GM18502 (cell line): ENCODE measurements around the gene SH3TC1.

Experiments
- ATAC-seq: cut with Tn5 transposase; IDR thresholded peaks from one replicate; pipeline ENCODE4 v1.9.1; 2021; ENCODE audit warnings: mild to moderate bottlenecking; ENCODE audit not compliant: unreplicated experiment, poor library complexity

The SH3TC1 gene

DNA sequence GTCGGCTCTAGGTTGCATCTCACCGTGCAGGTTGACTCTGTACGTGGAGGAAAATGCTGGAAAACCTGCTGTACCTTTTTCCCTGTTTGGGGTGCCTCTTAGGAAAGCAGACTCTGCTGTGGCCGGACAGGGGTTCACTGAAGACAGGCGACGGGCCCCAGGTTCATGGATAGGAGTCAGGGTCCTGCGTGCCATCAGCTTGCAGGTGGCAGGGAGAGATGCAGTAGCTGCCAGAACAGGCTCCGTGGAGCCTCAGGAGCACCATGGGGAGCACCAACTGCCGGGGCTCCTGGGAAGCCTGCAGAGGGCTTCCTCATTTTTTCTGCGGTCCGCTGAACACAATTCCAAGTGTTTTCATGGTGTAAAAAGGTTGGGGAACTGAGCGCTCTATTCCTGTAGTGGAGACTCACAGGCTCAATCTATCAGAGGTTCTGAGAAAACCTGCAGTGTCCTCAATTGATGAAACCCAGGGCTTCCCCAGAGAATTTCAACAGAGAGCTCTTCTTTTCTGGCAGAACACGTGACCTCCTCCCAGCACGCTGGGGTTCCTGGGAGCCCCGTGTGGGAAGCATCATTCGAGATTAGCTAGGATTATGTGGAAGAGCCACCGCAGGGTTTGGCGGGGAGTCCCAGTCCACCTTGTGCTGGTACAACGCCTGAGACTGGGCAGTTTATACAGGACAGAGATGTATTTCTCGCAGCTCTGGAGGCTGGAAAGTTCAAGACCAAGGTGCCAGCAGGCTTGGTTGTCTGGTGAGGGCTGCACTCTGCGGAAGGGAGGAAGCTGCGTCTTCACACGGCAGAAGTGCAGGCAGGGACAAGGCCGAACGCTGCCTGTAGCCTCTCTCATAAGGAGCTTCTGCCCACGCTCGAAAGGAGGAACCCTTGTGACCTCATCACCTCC lies 72.1 kb downstream of the SH3TC1 start:
- no peak for ATAC-seq

DNA sequence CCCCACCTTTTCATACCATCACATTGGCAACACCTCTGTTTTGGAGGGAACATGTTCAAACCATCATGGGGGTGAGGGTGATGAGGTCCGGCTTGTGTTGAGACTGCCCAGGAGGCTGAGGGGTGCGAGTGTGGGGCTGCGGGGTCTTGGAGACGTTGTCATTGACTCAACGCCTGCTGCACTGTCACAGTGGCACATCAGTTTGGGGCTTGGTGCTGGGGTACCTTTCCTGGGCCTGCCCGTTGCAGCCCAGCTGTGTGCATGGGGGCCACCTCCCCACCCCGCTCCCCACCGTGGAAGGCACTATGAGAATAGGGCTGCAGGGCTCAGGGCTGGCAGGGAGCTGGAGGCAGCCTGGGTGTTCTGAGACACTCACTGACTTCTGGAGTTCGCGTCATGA lies 72.7 kb downstream of the SH3TC1 start:
- no peak for ATAC-seq

DNA sequence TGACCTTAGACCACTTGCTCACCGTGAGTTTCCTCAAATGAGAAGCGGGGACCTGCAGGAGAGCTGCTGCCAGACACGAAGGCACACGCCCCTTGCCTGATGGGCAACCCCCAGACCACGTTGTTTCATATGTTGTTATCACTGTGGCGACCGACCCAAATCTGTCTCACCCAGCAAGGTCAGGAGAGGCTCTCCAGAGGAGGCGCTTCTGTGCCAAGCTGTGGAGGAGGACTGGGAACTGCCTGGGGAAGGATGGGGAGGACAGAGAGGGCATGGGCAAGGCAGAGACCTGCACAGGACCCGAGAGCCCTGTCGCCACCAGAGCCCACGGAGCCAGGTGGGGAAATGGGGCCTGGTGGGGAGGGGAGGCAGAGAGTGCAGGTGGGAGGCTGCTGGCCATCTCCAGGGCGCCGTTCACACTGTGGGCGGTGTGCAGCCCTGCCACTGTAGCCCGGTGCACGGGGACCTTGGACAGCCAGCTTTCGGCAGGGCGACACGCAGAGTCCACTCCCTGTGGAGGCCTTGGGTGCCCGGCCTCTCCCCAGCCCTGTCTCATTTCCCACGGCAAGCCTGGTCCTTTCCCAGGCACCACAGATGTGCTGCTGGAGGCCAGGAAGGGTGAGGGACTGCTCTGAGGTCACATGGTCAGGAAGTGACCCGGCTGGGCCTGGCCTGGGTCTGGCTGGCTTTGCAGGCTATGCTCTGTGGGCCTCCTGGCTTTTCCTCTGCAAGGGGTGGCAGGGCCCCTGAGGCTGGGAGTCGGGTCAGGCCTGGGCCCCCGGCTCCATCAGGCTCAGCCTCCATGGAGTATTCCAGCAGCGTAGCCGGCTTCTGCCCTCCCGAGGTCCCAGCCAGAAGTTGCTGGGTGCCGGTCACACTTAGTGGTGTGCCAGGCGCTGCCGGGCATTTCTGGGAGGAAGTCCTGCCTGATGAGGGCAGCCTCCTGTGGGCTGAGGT lies 73.7 kb downstream of the SH3TC1 start:
- ATAC-seq: no peak

DNA sequence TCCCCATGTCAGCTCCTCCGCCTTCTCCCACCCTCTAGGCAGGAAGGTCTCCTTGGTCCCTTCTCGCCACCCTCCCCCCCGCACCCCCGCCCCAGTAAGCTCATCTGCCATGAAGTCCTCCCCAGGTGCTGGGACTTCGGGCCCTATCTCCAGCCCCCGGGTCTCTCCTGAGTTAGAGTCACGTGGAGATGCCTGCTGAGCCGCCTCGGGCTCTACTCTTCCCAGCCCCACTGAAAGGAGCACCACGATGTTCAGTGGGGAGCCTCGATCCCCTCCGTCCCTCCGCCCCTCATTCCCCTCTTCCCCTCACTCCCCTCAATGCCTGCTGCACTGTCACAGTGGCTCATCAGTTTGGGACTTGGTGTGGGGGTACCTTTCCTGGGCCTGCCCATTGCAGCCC lies 74.4 kb downstream of the SH3TC1 start:
- ATAC-seq: no peak

DNA sequence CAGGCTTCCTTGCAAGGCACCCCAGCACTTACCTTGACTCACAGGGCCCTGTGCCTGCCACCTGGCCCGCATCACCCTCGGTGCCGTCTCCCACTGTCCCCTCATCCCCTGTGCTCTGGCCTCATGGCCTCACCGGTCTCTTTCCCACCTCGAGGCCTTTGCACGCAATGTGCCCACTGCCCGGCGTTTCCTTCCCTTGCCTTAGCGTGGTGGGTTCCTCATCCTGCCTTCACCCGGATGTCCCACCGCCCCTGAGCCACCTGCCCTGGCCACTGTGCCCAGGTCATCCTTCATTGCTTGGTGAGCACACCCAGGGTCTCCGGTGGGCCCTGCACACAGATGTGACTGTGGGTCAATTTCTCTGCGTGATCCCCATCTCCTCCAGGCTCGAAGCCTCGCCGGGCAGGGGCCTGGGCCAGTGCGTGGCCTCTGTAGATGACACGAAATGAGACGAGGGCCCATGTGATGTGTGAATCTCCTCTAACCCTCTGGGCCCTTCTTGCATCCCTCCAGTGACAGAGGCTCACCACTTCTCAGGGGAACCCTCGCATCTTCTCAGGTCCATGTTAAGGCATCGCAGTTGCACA lies 75.1 kb downstream of the SH3TC1 start:
- ATAC-seq: no peak

DNA sequence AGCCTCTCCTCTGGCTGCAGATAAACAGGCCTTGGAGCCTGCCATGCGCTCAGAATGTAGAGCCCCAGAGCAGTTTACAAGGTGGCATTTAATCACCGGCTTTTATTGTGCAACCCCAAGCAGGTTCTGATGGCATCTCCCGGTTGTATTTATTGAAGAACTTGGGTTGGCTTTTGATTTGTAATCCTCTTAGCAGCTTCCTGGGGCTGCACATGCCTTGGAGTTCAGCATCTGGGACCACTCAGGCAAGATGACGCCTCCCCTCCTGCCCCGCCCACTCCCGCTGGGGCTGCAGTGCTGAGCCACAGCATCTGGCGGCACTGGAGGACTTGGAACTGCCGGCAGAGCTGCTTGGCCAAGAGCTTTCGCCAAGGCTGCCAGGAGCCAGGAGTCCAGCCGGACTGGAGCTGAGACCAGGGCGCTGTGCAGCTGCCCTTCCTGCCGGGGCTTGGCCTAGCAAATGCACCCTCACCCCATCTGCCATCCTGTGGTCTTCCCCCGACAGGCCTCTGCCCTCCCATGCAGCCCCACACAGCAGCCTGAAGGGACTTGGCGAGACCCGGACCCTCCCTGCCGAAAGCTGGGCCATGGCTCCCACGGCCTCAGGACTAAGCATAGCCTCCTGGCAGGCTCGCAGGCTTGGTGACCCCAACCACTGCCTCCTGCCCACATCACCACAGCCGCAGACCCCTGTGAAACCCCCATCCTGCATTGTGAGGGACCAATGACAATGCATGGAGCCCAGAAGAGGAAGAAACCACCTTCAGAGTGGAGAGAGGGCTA lies 75.9 kb downstream of the SH3TC1 start:
- no peak for ATAC-seq

DNA sequence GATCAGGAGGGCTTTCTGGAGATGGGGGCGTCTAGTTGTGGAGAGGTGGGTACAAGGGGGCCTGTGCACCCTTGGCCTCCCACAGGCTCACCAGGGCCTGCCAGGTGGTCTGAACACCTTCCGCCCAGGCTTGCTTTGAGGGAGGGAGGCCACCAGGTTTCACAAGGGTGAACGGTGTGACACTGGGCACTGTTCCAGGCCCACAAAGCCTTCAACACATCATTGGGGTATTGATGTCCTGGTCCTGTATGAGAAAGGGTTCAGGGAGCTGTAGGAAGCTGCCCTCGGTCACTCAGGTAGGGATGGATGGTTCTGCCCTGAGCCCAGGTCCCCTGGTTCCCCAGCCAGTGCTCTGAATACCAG lies 76.4 kb downstream of the SH3TC1 start:
- ATAC-seq: no peak

DNA sequence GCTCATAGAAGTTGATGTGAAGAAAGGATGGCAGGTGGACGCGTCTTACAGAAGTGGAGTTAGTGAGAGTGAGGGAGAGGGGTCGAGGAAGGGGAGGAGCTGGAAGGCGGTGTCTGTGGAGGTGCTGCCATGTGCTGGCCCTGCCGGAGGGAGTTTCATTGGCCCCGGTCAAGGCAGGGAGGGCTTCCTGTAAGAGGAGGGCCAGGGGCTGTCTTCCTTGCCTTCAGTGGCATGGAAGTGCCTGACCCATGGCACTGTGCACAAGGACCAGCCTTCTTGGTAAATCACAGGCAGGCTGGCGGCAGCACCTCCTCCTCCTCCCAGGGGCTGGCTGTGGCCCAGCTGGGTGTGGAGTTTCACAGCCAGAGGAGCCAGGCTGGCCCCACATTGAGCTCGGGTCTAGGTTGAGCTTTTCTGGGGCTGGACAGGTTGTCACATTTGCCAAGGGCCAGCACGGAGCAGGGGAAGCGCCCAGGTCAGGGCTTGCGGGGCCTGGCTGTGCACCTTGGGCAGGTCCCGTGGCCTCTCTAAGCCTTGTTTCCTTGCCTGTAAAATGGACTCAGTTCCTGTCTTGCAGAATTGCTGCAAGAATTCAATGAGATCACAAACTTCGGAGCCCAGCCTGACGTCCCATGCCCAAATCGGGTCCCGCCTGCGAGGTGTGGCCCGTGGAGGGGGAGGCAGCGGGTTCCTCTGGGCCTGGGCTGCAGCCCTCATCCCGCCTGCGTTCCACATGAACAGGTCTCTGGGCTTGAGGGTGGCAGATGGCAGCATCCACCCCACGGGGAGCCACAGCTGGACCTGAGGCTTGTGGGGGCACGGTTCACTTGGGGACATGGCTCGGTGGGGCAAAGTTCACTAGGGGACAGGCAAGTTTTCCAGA lies 77.5 kb downstream of the SH3TC1 start:
- no peak for ATAC-seq

DNA sequence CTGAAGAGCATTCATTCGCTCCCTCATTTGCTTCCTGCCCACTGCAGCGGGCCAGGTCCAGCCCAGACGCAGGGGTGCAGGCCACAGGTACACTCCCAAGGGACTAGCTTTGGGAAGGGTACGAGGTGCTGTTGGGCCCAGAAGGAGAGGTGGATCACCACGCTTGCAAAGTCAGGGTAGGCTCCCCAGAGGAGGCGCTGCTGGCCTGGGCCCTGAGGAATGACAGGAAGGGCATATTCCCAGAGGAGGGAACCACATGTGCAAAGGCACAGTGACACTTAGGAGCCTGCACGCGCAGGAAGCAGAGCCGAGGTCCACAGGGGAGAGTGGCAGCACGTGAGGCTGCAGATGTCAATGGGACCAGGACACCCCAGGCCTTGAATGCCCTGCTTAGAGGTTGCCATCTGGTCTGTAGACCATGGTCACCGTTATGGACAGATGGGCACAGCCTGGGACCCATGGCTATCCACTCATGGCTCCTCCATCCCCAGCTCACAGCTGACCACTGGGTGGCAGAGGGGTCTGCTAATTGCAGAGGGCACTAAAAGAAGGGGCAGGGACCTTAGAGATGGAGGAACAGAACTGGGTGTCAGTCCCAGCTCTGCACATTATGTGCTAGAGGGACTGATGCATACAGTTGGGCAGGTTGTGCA lies 78.4 kb downstream of the SH3TC1 start:
- no peak for ATAC-seq

DNA sequence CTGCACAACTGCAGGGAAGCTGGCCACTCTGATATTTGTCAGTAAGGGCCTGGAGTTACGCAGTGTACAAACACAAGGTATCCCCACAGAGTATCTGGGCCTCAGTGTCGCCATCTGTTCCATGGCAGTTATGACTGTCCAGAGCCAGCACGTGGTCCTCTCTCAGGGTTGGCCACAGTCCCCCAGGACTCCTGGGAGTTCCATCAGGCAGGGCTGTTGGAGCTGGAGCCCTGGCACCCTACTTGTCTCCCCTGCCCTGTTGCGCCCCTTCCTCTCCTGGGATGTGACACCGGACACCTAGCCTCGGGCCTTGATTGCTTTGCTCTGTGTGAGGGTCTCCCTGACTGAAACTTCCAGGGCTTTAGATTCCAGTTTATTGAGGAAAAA lies 78.9 kb downstream of the SH3TC1 start:
- ATAC-seq: no peak

DNA sequence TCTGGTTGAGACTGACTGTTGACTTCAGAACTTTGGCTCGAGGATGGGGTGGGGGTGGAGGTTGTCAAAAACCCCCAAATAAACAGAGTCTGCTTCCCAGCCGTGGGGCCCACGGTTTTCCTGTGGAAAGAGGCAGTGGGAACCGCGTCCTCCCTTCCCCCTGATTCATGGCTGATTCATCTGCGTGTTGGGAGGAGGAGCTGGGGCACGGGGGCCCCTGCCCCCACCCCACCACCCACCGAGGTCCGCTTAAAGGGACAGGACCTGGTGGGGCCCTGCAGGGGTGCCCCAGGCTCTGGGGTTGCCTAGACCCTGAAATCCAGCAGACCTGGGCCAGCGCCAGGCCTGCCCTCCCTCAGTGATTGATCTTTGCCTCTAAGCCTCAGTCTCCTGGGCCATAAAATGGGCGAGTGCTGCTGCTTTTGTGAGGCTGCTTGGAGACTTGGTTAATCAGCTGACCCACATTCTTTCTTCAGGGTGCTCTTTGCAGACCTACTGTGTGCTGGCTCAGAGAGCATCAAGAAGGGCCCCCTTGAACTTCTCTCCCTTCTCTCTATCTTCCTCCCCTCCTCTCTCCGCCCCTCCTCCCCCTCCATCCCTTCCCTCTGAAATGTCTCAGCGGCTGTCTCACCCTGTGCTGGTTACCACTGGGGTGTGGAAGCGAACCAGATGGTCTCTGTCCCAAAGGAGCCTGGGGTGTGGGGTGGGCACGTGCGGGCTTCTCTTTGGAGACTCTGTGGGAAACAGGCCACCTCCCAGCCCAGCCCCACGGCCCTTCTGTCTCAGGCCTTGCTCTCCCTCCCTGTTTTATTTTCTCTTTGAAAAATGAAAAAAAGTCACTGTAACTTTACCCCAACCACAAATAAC lies 79.6 kb downstream of the SH3TC1 start:
- ATAC-seq: no peak

DNA sequence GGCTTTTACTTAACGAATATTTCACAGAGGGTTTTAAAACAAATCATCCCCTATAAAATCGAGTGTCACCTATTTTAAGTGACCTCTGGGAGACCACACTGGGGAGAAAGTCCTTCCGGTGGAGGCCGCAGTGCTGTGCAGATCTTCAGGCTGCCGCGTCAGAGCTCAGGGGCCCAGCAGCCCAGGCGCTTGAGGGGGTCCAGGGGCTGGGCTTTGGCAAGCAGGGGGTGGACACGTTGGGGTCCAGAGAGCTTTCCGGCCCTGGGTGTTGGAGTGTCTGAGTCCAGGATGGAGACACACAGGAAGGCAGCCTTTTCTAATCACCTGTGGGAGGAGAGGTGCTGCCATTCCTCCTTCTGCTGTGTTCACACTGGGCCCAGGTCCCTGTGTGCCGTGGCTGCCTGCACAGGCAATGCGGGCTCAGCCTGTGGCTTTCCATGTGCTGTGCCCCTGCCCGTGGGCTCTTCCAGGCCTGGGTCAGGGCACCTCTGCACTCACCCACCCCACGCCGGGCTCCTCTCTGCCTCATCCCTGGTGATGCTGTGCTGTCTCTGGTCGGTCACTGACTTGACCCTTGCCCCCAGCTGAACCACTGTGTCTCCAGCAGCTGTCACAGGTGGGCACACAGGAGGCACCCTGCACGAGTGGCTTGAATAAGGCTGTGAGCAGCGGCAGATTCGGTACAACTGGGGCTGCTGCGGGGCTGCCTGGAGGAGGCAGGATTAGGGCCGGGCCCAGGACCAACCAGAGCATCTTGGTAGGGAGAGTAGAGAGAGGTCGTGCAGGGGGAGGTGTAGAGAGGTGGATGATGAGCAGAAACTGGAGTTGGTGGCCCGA lies 80.4 kb downstream of the SH3TC1 start:
- no peak for ATAC-seq

DNA sequence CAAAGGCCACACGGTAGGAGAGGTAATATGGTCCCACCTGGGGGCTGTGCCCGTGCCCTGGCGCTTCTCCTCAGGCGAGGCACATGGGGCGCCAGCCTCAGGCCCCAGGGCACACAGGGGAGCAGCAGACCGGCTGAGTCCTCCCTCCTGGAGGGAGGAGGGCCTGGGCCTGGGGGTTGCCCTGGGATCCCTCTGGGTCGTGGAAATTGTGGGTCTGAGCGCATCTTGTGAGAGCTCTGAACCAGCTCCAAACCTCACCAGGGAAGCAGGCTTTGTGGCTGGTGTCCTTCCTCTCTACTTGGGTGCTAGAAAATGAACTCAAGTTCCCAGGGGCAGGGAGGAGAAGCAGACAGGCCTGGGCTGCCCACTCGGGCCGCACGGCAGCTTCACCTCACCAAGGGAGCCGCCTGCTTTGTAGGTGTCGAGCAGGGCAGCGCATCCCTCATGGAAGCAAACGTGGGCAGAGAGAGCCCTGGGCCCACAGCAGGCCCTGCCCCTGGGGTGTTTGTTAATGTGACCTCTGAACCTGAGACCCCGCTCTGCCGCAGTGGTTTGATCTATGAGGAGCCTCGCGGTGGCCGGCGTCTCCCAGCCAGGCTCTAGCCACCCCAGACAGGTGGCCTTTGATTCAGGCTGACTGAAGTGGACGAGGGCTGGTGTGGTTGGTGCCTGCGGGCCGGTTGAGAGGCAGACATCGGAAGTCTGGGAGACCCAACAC lies 81.2 kb downstream of the SH3TC1 start:
- ATAC-seq: no peak

DNA sequence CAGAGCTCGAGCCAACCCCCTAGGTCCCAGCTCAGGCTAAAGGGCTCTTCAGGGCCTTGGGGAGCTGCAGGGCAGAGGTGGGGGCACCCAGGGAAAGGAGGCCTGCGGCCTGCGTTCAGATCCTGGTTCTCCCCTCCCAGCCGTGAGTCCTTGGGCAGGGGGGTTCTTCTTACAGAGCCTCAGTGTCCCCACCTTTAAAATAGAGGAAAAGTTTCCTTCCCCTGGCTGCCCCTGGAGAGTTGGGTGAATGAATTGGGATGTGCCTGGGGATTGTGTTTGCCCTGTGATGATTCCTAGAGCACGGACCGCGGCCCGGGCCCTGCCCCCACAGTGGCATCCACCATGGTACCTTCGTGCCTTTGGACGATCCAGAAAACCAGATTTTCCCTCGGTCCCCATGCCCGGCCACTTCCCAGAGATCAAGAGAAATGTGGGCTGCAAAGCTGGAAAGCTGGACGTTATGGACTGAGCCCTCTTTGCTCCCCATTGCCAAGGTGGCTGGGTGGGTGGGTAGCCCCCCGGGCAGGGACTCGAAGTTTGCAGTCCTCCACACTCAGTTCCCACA lies 81.9 kb downstream of the SH3TC1 start:
- ATAC-seq: no peak

DNA sequence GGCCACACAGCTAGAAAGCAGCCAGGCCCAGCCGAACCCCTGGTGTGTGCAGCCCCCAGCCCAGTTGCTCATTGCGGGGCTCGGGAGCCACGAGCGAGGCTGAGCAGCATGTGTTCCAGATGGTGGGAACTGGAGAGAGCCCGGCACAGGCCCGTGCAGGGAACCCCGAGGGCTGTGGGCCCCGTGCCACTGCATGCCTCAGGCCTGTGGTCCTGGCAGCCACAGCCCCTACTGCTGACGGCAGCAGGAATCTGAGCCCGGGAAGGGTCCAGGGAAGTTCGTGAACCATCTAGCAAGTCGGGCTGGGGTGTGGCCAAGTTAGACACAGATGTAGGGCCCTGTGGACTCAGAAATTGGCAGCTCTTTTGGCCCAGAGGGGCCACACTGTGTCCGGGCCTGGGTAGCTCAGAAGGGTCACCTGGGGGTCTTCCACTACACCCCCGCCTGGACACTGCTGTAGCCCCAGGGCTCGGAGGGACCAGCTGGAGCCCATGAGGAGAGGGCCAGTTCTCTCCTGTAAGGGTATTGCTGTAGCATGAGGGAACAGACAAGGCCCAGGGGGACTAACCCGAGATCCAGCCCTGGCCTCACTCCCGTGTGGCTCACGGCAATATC lies 82.5 kb downstream of the SH3TC1 start:
- ATAC-seq: no peak
